ENCODE data around the gene CACFD1. TPM values are rescaled to one million over a fixed set of nuclear protein-coding genes. Genes with fewer than 3 reads are reported as not detected.
A peak's percentile ranks its signal among the peaks of the same experiment; 100 is the strongest.

Gene CACFD1
- total RNA-seq, 1 donor from 2014 or later = 22.3 TPM

DNA sequence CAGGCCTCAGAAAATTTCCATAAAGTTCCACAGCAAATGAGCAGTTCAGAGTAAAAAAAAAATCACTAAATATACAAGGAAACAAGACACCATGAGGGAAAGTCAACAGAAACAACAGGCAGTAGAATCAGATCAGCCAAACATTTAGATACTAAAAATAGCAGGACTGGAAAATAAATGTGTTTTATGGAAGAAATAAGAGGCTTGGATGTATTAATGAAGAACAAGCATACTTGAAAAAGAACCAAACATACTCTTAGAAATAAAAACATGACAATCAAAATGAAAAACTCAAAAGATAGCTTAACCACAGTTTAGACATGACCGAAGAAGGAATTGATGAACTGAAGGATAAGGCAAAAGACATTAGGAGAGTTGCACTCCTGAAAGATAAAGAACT is 42.3 kb downstream of the CACFD1 start:
- Mint-ChIP-seq H3K27me3 (ENCODE audit: low read depth) (peaks cover 19% of the 10 kb centered on the region), H3K27ac (ENCODE audit: unreplicated experiment) (no peak overlapping the region), H3K36me3 (ENCODE audit: low read depth) (peaks cover 14% of the 10 kb centered on the region), H3K4me1 (ENCODE audit: low read depth) (peaks cover 14% of the 10 kb centered on the region), H3K9me3 (ENCODE audit: low read depth) (peaks cover 17% of the 10 kb centered on the region), H3K4me3 (ENCODE audit: unreplicated experiment) (no peak overlapping the region)
- no peak for DNase-seq (ENCODE audit: low spot score)
- TF ChIP-seq, protein P1, sequence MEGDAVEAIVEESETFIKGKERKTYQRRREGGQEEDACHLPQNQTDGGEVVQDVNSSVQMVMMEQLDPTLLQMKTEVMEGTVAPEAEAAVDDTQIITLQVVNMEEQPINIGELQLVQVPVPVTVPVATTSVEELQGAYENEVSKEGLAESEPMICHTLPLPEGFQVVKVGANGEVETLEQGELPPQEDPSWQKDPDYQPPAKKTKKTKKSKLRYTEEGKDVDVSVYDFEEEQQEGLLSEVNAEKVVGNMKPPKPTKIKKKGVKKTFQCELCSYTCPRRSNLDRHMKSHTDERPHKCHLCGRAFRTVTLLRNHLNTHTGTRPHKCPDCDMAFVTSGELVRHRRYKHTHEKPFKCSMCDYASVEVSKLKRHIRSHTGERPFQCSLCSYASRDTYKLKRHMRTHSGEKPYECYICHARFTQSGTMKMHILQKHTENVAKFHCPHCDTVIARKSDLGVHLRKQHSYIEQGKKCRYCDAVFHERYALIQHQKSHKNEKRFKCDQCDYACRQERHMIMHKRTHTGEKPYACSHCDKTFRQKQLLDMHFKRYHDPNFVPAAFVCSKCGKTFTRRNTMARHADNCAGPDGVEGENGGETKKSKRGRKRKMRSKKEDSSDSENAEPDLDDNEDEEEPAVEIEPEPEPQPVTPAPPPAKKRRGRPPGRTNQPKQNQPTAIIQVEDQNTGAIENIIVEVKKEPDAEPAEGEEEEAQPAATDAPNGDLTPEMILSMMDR (IDR thresholded peaks at IDR 0.05) = no peak

- H3K9me3 Mint-ChIP-seq (ENCODE audit: low read depth) = peaks cover 17% of the 10 kb centered on the region
- H3K4me1 Mint-ChIP-seq (ENCODE audit: low read depth) = peaks cover 29% of the 10 kb centered on the region
- peaks cover 2% of the 10 kb centered on the region for H3K27me3 Mint-ChIP-seq (ENCODE audit: low read depth)
- H3K4me3 Mint-ChIP-seq (ENCODE audit: unreplicated experiment) = no peak overlapping the region
- H3K36me3 Mint-ChIP-seq (ENCODE audit: low read depth) = peaks cover 12% of the 10 kb centered on the region
- no peak overlapping the region for H3K27ac Mint-ChIP-seq (ENCODE audit: unreplicated experiment)
- TF ChIP-seq, protein P1 (IDR thresholded peaks at IDR 0.05) = no peak
- no peak for DNase-seq (ENCODE audit: low spot score)
These were observed 45.5 kb downstream of the CACFD1 start for GRCh38 chr9:133505186-133505830.

GRCh38 chr9:133505901-133506652 is 46.3 kb downstream of the CACFD1 start:
- no peak for DNase-seq (ENCODE audit: low spot score)
- peaks cover 2% of the 10 kb centered on the region for H3K27me3 Mint-ChIP-seq (ENCODE audit: low read depth)

GRCh38 chr9:133506653-133507038 is 46.9 kb downstream of the CACFD1 start:
- Mint-ChIP-seq H3K4me3 (ENCODE audit: unreplicated experiment) (no peak overlapping the region), H3K36me3 (ENCODE audit: low read depth) (peaks cover 8% of the 10 kb centered on the region), H3K27ac (ENCODE audit: unreplicated experiment) (no peak overlapping the region), H3K9me3 (ENCODE audit: low read depth) (peaks cover 10% of the 10 kb centered on the region), H3K27me3 (ENCODE audit: low read depth) (peaks cover 2% of the 10 kb centered on the region), H3K4me1 (ENCODE audit: low read depth) (peaks cover 29% of the 10 kb centered on the region)
- TF ChIP-seq, protein P1 (IDR thresholded peaks at IDR 0.05) = peak; percentile 49
- no peak for DNase-seq (ENCODE audit: low spot score)

More at GRCh38 chr9:133505901-133506652, 46.3 kb downstream of the CACFD1 start:
- Mint-ChIP-seq H3K9me3 (ENCODE audit: low read depth) (peaks cover 15% of the 10 kb centered on the region), H3K4me3 (ENCODE audit: unreplicated experiment) (no peak overlapping the region), H3K27ac (ENCODE audit: unreplicated experiment) (no peak overlapping the region), H3K4me1 (ENCODE audit: low read depth) (peaks cover 29% of the 10 kb centered on the region), H3K36me3 (ENCODE audit: low read depth) (peaks cover 11% of the 10 kb centered on the region)
- TF ChIP-seq, protein P1 (IDR thresholded peaks at IDR 0.05) = no peak

GRCh38 chr9:133507246-133507965 is 47.6 kb downstream of the CACFD1 start:
- Mint-ChIP-seq H3K27me3 (ENCODE audit: low read depth) (peaks cover 2% of the 10 kb centered on the region), H3K27ac (ENCODE audit: unreplicated experiment) (no peak overlapping the region), H3K4me3 (ENCODE audit: unreplicated experiment) (no peak overlapping the region), H3K36me3 (ENCODE audit: low read depth) (peaks cover 2% of the 10 kb centered on the region), H3K4me1 (ENCODE audit: low read depth) (peaks cover 29% of the 10 kb centered on the region), H3K9me3 (ENCODE audit: low read depth) (peaks cover 4% of the 10 kb centered on the region)
- TF ChIP-seq, protein P1 (IDR thresholded peaks at IDR 0.05) = no peak
- no peak for DNase-seq (ENCODE audit: low spot score)

Measured in chondrocyte (in vitro differentiated cells).